Stimulated activated effector memory CD8-positive, alpha-beta T cell treated with anti-CD3 and anti-CD28 coated beads, Interleukin-12 subunit alpha, Interleukin-12 subunit beta, amount 100 ng/mL, for 72 hours (primary cell): ENCODE measurements around the gene FBLN2.

Experiments used
- ATAC-seq: fragments of 150-1000 bp; cut with Tn5 transposase; 2 replicates; pipeline ENCODE4 v1.10.0; 2021
- DNase-seq, 2 donors: peaks; one replicate each; pipeline ENCODE4 v3.0.0; 2021 to 2022; ENCODE audit warnings: low spot score in 2 of 2
- H3K27ac Mint-ChIP-seq: one replicate; pipeline ENCODE4 v1.8.0; 2022; ENCODE audit warnings: mild to moderate bottlenecking, mixed read lengths
- H3K36me3 Mint-ChIP-seq: one replicate; pipeline ENCODE4 v1.8.0; 2022; ENCODE audit warnings: mild to moderate bottlenecking, mixed read lengths
- H3K4me1 Mint-ChIP-seq: one replicate; pipeline ENCODE4 v1.8.0; 2022; ENCODE audit warnings: mixed read lengths
- H3K4me3 Mint-ChIP-seq: one replicate; pipeline ENCODE4 v1.8.0; 2022; ENCODE audit warnings: mild to moderate bottlenecking, mixed read lengths
- H3K9me3 Mint-ChIP-seq: one replicate; pipeline ENCODE4 v1.8.0; 2022; ENCODE audit warnings: mixed read lengths

The FBLN2 gene

GRCh38 chr3:13674538-13675185, 125.7 kb downstream of the FBLN2 start:
- H3K4me3 Mint-ChIP-seq: no peak overlapping the region
- ATAC-seq (no peak), DNase-seq (no peak)
- no peaks in the 10 kb centered on the region for H3K36me3 Mint-ChIP-seq
- H3K4me1 Mint-ChIP-seq: no peaks in the 10 kb centered on the region
- H3K9me3 Mint-ChIP-seq: no peaks in the 10 kb centered on the region
- no peak overlapping the region for H3K27ac Mint-ChIP-seq

- no peaks in the 10 kb centered on the region for H3K36me3 Mint-ChIP-seq
- H3K4me1 Mint-ChIP-seq: no peaks in the 10 kb centered on the region
- H3K9me3 Mint-ChIP-seq: no peaks in the 10 kb centered on the region
- no peak overlapping the region for H3K27ac Mint-ChIP-seq
- H3K4me3 Mint-ChIP-seq: no peak overlapping the region
- ATAC-seq (no peak), DNase-seq (no peak)
These were observed 127.6 kb downstream of the FBLN2 start for GRCh38 chr3:13676356-13677017.

GRCh38 chr3:13677272-13677671, 128.3 kb downstream of the FBLN2 start:
- ATAC-seq: no peak
- DNase-seq: no peak
- no peak overlapping the region for H3K4me3 Mint-ChIP-seq
- H3K27ac Mint-ChIP-seq: no peak overlapping the region
- H3K36me3 Mint-ChIP-seq: no peaks in the 10 kb centered on the region
- no peaks in the 10 kb centered on the region for H3K4me1 Mint-ChIP-seq
- H3K9me3 Mint-ChIP-seq: no peaks in the 10 kb centered on the region

- H3K4me3 Mint-ChIP-seq: no peak overlapping the region
- no peak for ATAC-seq
- H3K9me3 Mint-ChIP-seq: no peaks in the 10 kb centered on the region
- H3K4me1 Mint-ChIP-seq: peaks cover 9% of the 10 kb centered on the region
- no peaks in the 10 kb centered on the region for H3K36me3 Mint-ChIP-seq
- no peak for DNase-seq
- H3K27ac Mint-ChIP-seq: no peak overlapping the region
These were observed 133.0 kb downstream of the FBLN2 start for GRCh38 chr3:13681931-13682330.

GRCh38 chr3:13682331-13683013, 133.5 kb downstream of the FBLN2 start:
- Mint-ChIP-seq H3K9me3 (no peaks in the 10 kb centered on the region), H3K4me3 (no peak overlapping the region), H3K4me1 (peaks cover 9% of the 10 kb centered on the region), H3K36me3 (no peaks in the 10 kb centered on the region), H3K27ac (no peak overlapping the region)
- DNase-seq (no peak), ATAC-seq (no peak)

GRCh38 chr3:13683288-13683687, 134.4 kb downstream of the FBLN2 start:
- Mint-ChIP-seq H3K27ac (no peak overlapping the region), H3K4me3 (no peak overlapping the region), H3K9me3 (no peaks in the 10 kb centered on the region), H3K36me3 (no peaks in the 10 kb centered on the region), H3K4me1 (peaks cover 9% of the 10 kb centered on the region)
- ATAC-seq: no peak
- DNase-seq: no peak

- Mint-ChIP-seq H3K27ac (no peak overlapping the region), H3K9me3 (no peaks in the 10 kb centered on the region), H3K4me1 (peaks cover 9% of the 10 kb centered on the region), H3K4me3 (no peak overlapping the region), H3K36me3 (no peaks in the 10 kb centered on the region)
- no peak for DNase-seq
- ATAC-seq: no peak
These were observed 134.8 kb downstream of the FBLN2 start for GRCh38 chr3:13683772-13684171.

GRCh38 chr3:13684350-13684749, 135.4 kb downstream of the FBLN2 start:
- ATAC-seq: no peak
- H3K4me1 Mint-ChIP-seq: peaks cover 9% of the 10 kb centered on the region
- no peak overlapping the region for H3K4me3 Mint-ChIP-seq
- H3K9me3 Mint-ChIP-seq: no peaks in the 10 kb centered on the region
- H3K36me3 Mint-ChIP-seq: no peaks in the 10 kb centered on the region
- H3K27ac Mint-ChIP-seq: no peak overlapping the region
- DNase-seq: no peak

GRCh38 chr3:13684854-13685253, 135.9 kb downstream of the FBLN2 start:
- Mint-ChIP-seq H3K36me3 (no peaks in the 10 kb centered on the region), H3K4me3 (no peak overlapping the region), H3K27ac (no peak overlapping the region), H3K9me3 (no peaks in the 10 kb centered on the region), H3K4me1 (peaks cover 9% of the 10 kb centered on the region)
- no peak for DNase-seq
- ATAC-seq: no peak

- Mint-ChIP-seq H3K4me1 (peaks cover 9% of the 10 kb centered on the region), H3K9me3 (no peaks in the 10 kb centered on the region), H3K27ac (no peak overlapping the region), H3K36me3 (no peaks in the 10 kb centered on the region), H3K4me3 (no peak overlapping the region)
- DNase-seq: no peak
- ATAC-seq: no peak
These were observed 136.8 kb downstream of the FBLN2 start for GRCh38 chr3:13685721-13686120.

GRCh38 chr3:13686367-13687160, 137.6 kb downstream of the FBLN2 start:
- Mint-ChIP-seq H3K4me3 (no peak overlapping the region), H3K4me1 (peaks cover 9% of the 10 kb centered on the region), H3K27ac (no peak overlapping the region), H3K9me3 (no peaks in the 10 kb centered on the region), H3K36me3 (no peaks in the 10 kb centered on the region)
- no peak for DNase-seq
- no peak for ATAC-seq

- no peaks in the 10 kb centered on the region for H3K9me3 Mint-ChIP-seq
- ATAC-seq (no peak), DNase-seq (no peak)
- H3K4me3 Mint-ChIP-seq: no peak overlapping the region
- no peak overlapping the region for H3K27ac Mint-ChIP-seq
- H3K4me1 Mint-ChIP-seq: peaks cover 9% of the 10 kb centered on the region
- H3K36me3 Mint-ChIP-seq: no peaks in the 10 kb centered on the region
These were observed 138.6 kb downstream of the FBLN2 start for GRCh38 chr3:13687517-13687943.
